GM21423 (cell line): ENCODE results near the gene TM4SF4.
"Not testable (repeated sequence)": the region's sequence is repeated elsewhere in the genome, so short reads cannot be mapped to it uniquely, and the experiment has no call there.

Experiments used
- ATAC-seq: cut with Tn5 transposase; IDR thresholded peaks from one replicate; pipeline ENCODE4 v1.9.1; 2021; ENCODE audit warnings: mild to moderate bottlenecking, moderate library complexity; ENCODE audit not compliant: unreplicated experiment

TM4SF4 gene

GRCh38 chr3:149474250-149474817 is at the start of gene TM4SF4:
TM4SF4 (plus strand) TSS chr3:149474697; CDS start chr3:149474878, 181 bp downstream.
- no peak for ATAC-seq

- ATAC-seq = no peak
These were observed 49.6 kb upstream of the TM4SF4 start for GRCh38 chr3:149424918-149425317.

GRCh38 chr3:149426325-149426724 is 48.2 kb upstream of the TM4SF4 start:
- ATAC-seq = no peak

DNA sequence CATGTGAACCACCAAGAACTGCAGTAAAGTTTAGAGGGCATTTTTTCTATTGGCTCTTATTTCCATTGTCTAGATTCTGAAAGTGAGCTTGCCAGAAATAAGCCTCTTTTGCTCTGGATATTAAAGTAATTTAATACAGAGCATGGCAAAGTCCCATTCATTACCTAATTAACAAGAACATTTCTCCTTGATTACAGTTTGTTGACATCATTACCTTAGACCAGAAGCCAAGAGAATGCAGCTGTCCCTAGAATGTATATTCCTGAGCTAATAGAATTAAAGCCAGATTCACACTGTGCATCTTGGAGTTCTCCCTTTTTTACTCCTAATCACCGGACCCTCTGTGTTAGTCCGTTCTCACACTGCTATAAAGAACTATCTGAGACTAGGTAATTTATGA is 46.4 kb upstream of the TM4SF4 start:
- ATAC-seq = no peak

DNA sequence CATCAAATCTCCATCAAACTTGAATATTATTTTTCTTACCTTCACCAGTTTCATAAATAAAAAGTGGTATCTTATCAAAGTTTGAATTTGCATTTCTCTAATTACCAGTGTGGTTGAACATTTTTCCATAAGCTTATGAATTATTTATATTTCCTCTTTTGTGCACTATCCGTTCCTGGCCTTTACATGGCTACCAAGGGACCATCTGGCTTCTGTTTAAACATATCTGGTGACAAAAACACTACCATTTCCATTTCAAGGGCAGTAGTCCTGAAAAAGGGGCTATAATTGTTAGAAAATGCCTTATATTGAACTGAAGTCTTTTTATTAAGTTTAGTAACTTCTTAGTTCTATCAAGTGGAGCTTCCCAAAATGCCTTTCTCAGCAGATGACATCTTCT is 44.3 kb upstream of the TM4SF4 start:
- no peak for ATAC-seq

DNA sequence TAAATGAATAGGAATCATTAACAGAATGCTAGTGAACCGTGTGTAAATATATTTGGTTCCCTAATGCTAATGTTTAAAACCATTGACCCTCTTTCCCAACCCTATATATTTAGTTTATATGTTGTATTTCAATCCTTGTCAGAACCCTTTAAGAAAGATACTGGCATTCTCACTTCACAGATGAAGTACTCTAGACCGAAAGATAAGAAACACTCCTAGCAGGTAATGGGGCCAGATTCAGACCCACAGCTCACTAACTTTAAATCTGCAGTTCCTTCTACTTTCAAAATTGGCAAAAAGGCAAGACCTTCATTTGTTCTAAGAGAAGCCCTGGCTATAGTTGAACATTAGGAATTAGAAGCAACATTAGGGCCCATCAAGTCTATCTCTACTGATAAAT is 42.3 kb upstream of the TM4SF4 start:
- ATAC-seq = no peak

- ATAC-seq = no peak
These were observed 38.3 kb upstream of the TM4SF4 start for GRCh38 chr3:149435996-149436885.

DNA sequence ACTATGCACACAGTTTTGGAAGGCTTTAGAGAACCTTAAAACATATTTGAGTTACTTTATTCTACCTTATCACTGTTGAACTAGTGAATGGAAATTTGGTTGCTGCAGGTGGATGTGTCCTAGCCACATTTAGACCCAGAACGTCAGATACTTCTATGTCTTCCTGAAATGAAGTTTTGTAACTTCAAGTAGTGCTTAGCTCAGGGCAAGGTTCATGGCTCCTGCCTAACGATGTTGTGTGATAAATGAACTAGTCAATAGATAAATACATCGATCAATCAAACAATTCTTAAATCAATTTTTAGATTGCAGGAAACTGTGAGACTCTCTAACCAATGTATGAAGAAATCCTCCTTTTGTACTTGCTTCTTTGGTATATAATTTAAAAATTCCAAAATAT is 37.2 kb upstream of the TM4SF4 start:
- ATAC-seq = no peak

DNA sequence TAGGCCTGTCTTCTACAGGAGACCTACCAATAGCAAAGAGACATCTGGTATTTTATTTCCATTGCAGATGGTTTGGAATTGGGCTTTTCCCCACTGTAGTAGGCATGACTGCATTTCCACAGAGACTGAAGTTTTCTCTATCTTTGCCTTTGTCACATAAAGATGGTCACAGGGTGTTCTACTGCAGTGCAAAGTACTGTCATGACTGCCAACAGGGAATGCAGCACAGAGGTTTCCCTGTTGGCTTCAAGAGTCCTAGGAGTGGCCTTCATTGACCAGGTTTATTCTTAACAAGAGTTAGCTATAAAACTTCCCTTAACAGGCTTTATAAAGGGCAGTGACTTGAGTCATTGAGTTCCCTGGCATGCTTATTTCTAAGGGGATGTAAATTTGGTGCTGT is 36.8 kb upstream of the TM4SF4 start:
- no peak for ATAC-seq

DNA sequence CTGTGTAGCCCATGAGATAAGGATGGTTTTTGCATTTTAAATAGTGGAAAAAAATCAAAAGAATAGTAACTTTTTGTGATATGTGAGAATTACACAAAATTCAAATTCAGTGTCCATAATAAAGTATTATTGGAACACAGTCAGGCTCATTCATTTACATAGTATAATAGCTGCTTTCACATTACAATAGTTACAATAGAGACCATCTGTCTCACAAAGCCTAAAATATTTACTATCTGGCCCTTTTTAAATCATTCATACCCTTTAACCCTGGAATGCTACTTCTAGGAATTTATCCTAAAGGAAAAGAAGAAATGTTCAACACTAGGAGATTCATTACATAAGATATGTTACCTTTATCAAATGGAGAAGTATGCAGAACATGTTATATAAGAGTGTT is 35.5 kb upstream of the TM4SF4 start:
- ATAC-seq = no peak

DNA sequence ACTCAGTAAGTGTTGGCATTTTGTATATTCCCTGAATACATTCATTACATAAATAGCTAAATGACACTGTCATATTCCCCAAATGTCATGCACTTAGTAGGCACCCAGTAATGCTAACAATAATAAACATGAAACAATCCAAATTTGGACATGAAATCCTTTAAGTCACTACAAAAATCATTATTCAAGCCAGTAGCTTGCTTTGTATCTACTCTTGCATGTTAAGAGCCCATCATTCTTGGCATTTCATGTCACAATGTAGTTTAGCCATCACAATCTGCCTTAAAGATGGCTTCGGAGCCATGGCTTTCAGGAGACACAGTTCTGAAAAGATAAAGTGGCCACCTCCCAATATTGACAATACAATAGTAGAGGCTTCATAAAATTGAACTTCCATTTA is 32.9 kb upstream of the TM4SF4 start:
- ATAC-seq = no peak

GRCh38 chr3:149442043-149442442 is 32.5 kb upstream of the TM4SF4 start:
- ATAC-seq = no peak

DNA sequence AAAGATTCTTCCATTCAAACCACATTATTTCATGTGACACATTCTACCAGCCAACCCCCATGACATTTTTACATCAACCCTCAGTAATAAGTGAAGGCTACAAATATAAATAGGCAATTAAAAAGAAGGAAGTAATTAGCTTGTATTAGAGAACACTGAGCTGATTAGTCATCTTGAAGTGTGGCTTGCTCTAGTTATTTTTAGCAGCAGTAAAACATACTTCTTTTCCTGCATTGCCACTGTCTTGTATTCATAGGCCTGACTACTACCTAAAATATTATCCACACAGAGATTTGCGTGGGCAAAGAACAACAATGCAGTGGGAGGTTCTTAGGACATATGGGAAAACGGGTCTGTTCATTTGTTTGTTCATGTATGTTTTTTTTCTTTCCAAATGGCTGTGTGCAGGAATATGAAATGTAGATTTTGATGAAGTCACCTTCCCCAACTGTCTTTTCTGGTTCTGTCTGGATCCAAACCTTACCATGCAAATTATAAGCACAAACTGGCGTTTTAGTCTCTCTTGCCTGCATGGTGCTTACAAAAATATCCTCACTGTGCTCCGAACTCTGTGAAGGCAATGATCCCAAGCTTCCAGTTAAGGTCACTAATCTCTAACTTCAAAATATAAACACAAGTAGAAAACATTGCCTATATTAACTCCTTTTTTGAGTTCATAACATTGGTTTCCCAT is 31.5 kb upstream of the TM4SF4 start:
- no peak for ATAC-seq

GRCh38 chr3:149443545-149443912 is 31.0 kb upstream of the TM4SF4 start:
- ATAC-seq = no peak

- ATAC-seq = not testable (repeated sequence)
These were observed 29.6 kb upstream of the TM4SF4 start for GRCh38 chr3:149444867-149445266.

GRCh38 chr3:149448331-149448831 is 26.1 kb upstream of the TM4SF4 start:
- ATAC-seq = no peak

DNA sequence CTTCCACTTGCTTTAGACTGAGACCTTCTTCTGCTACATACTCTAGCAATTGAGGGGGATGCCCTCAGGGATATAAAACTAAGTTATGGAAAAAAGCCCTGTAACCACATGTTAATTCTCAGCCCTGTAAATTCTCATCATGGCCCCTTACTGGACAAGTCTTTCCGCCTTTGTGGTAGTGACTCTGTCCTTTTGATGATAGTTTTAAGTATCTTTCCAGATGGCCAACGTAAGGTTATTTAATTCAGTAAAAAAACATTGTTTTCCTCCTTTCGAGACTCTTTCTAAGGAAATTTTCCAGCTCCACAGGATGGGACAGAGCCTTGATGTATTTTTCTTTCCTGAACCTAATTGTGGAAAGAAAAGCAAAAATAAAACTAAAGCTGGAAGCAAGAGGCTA is 25.3 kb upstream of the TM4SF4 start:
- ATAC-seq = no peak

GRCh38 chr3:149449799-149450198 is 24.7 kb upstream of the TM4SF4 start:
- no peak for ATAC-seq

GRCh38 chr3:149450281-149450680 is 24.2 kb upstream of the TM4SF4 start:
- ATAC-seq = no peak

DNA sequence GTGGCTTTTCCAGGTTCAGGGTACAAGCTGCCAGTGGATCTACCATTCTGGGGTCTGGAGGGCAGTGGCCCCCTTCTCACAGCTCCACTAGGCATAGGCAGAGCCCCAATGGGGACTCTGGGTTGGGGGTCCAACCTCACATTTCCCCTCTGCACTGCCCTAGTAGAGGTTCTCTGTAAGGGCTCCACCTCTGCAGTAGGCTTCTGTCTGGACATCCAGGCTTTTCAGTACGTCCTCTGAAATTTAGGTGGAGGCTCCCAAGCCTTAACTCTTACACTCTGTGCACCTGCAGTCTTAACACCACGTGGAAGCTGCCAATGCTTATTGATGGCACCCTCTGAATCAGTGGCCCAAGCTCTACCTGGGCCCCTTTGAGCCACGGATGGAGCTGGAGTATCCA is 22.5 kb upstream of the TM4SF4 start:
- no peak for ATAC-seq

- ATAC-seq = no peak
These were observed 21.2 kb upstream of the TM4SF4 start for GRCh38 chr3:149453140-149453805.
